RWPE2 (cell line): Measurements from ENCODE around the gene ADNP.
"Not testable (repeated sequence)": the region's sequence is repeated elsewhere in the genome, so short reads cannot be mapped to it uniquely, and the experiment has no call there.

ENCODE experiments used
- ATAC-seq: fragments of 200-7000 bp; cut with Tn5 transposase; 3 replicates; pipeline ENCODE4 v1.9.1; 2021; ENCODE audit warnings: low read depth
- DNase-seq: peaks from one replicate; pipeline ENCODE4 v3.0.0-alpha.2; 2020; ENCODE audit warnings: low spot score
- H3K27ac ChIP-seq: fragments of 450-650 bp; 2 replicates; pipeline ENCODE4 v1.5.1; 2017; ENCODE audit warnings: mild to moderate bottlenecking; ENCODE audit not compliant: poor library complexity, severe bottlenecking
- H3K27me3 ChIP-seq: fragments of 250-450 bp; sonication (Bioruptor Pico); 2 replicates; pipeline ENCODE4 v1.5.1; 2021; ENCODE audit warnings: mild to moderate bottlenecking, moderate library complexity; ENCODE audit not compliant: insufficient read depth, poor library complexity, severe bottlenecking
- H3K36me3 ChIP-seq: fragments of 250-450 bp; sonication (Bioruptor Pico); 2 replicates; pipeline ENCODE4 v1.5.1; 2020; ENCODE audit warnings: low read depth, mild to moderate bottlenecking, moderate library complexity
- H3K4me1 ChIP-seq: fragments of 250-450 bp; sonication (Bioruptor Pico); 2 replicates; pipeline ENCODE4 v1.5.1; 2021; ENCODE audit warnings: mild to moderate bottlenecking, moderate library complexity; ENCODE audit not compliant: insufficient read depth, poor library complexity, severe bottlenecking
- H3K4me3 ChIP-seq: fragments of 250-450 bp; sonication (Bioruptor Pico); 2 replicates; pipeline ENCODE4 v1.5.1; 2021; ENCODE audit warnings: mild to moderate bottlenecking, moderate library complexity; ENCODE audit not compliant: severe bottlenecking
- H3K9me3 ChIP-seq: fragments of 250-450 bp; sonication (Bioruptor Pico); 2 replicates; pipeline ENCODE4 v1.5.1; 2021; ENCODE audit warnings: mild to moderate bottlenecking, moderate library complexity; ENCODE audit not compliant: severe bottlenecking
- TF ChIP-seq, protein P1 (sequence below): fragments of 450-650 bp; IDR thresholded peaks from one replicate; pipeline ENCODE4 v1.5.1; 2017; ENCODE audit warnings: mild to moderate bottlenecking, moderate library complexity; ENCODE audit not compliant: poor library complexity, severe bottlenecking

ADNP gene

DNA sequence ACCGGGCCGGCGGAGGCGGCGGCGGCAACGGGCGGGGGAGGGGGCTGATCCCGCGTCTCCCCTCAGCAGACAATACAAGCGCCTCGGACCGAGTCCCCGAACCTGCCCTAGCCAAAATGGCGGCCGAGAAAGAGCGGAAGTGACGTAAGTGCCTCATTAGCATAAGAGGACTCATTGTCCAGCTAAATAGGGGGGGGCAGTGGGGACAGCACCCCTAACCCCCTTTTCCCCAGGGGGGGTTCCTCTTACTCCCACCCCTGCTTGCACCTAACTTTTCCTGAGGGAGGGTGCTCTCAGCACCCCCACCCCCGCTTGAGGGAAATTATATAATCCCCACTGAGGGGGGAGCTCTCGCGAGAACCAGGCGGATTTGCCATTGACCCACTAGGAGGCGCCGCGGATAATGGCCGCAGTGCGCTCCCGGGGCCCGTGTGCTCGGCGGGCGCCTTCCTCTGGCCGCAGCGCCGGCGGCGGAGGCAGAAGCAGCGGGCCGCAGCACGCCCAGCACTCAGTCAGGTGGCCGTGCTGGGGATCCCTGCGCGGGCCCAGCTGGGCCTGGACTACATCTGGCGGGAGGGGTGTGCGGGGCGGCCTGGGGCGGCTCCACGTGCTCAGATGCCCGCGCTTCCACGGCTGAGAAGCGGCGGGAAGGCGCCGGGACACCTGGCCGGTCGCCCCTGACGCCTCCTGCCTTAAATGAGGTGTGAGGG is at the start of gene ADNP:
Gene ADNP, minus strand, starts transcription at position 132 of the 710 bp plus-strand sequence. CDS start 27,441 bp downstream, outside the sequence.
- peak; percentile 71 for ATAC-seq

DNA sequence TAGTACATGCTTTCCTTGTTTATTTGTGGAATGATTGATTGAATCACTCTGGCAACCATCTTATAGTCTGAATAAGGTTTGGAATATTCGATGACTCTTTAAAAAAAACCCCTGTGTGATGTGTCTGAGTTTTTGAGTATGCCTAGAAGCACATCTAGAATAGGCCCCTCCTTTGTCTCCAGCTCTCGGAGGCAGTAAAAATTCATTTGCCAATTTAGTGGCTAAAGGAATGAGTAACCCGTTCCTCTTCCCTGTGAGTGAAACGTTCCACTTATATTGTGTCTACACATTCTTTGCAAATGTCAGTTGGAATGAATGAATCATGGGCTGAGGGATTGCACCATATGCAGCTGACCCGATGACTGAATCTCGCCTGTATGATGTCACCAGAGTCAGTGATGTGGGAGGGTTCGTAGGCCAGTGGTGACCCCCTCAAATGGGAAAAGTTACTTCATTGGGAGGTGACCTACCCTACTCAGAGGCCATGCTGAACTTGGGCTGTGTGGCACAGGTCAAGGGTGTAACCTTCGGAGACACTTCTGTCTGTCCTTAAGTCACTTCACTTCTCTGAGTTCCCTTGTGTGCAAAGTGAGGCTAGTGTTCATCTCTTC is 48.9 kb upstream of the ADNP start:
- H3K9me3 ChIP-seq: no peaks in the 10 kb centered on the region
- no peaks in the 10 kb centered on the region for H3K36me3 ChIP-seq
- DNase-seq: no peak
- H3K27me3 ChIP-seq: no peaks in the 10 kb centered on the region
- peak; percentile 91 for ATAC-seq
- peaks cover 22% of the 10 kb centered on the region for H3K4me1 ChIP-seq
- no peak overlapping the region for H3K4me3 ChIP-seq
- peak overlapping the region; percentile 83 for H3K27ac ChIP-seq
- TF ChIP-seq, protein P1, sequence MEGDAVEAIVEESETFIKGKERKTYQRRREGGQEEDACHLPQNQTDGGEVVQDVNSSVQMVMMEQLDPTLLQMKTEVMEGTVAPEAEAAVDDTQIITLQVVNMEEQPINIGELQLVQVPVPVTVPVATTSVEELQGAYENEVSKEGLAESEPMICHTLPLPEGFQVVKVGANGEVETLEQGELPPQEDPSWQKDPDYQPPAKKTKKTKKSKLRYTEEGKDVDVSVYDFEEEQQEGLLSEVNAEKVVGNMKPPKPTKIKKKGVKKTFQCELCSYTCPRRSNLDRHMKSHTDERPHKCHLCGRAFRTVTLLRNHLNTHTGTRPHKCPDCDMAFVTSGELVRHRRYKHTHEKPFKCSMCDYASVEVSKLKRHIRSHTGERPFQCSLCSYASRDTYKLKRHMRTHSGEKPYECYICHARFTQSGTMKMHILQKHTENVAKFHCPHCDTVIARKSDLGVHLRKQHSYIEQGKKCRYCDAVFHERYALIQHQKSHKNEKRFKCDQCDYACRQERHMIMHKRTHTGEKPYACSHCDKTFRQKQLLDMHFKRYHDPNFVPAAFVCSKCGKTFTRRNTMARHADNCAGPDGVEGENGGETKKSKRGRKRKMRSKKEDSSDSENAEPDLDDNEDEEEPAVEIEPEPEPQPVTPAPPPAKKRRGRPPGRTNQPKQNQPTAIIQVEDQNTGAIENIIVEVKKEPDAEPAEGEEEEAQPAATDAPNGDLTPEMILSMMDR: no peak

More for the DNA sequence above, at the start of gene ADNP:
- Histone ChIP-seq H3K4me3 (peak within 1 kb of the TSS; percentile 96), H3K27me3 (no peaks in the 10 kb centered on the region), H3K27ac (peak within 1 kb of the TSS; percentile 80), H3K4me1 (peaks cover 28% of the 10 kb centered on the region), H3K36me3 (peaks cover 81% of the 10 kb centered on the region), H3K9me3 (no peaks in the 10 kb centered on the region)
- peak; percentile 95 for DNase-seq
- TF ChIP-seq, protein P1: peak; percentile 99

DNA sequence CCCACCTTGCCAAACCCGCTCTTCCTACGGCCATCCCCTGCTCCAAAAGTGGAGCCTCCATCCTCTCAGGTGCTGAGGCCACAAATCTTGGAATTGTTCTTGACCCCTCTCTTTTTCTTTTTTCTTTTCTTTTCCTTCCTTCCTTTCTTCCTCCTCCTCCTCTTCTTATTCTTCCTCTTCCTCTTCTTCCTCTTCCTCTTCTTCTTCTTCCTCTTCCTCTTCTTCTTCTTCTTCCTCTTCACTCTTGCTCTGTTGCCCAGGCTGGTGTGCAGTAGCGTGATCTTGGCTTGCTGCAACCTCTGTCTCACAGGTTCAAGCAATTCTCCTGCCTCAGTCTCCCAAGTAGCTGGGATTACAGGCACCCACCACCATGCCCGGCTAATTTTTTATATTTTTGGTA is 47.3 kb upstream of the ADNP start:
- peaks cover 22% of the 10 kb centered on the region for H3K4me1 ChIP-seq
- not testable (repeated sequence) for ATAC-seq, H3K27me3 ChIP-seq, H3K9me3 ChIP-seq, H3K27ac ChIP-seq, H3K4me3 ChIP-seq, H3K36me3 ChIP-seq
- peak; percentile 16 for DNase-seq

DNA sequence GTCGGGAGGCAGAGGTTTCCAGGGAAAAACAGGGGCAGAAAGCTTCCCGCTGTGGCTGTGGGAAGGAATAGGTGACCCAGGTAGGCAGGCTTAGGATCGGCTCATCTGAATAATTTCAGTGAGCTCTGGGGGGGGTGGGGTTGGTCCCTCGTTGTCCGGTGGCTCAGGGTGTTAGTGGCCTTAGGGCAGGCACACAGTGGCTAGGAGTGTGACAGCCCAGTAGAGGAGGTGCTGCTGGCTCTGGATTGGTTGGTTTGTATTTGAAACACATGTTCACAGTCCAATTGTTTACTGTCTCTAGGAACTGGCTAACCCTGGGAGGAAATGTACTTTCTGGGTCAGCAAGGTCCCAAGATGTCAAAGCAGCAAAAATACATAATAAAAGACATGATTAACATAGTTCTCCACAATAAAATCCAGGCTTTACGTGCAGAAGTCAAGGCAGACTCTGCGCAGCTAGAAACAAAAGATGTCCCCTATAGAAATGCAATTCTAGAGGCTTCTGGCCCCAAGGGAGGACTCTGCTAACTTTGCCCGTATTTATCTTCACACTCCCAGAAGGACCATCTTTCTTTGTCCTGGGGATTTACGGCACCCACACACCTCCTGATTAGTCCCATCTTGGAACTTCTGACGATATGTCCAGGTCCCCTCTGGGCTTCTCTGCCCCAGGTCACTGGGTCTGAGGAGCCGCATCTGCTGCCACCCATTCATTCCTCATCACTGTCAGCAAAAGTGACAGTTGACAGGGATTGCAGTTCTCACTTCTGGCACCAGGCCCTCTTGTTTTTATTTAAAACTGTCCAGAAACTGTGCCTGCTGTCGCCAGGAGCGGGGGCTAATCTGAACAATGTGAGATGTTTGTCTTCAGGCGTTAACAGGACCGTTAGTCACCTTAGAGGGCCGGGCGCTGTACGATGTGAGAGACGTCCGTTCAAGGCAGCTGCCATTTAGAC is 46.1 kb upstream of the ADNP start:
- H3K4me3 ChIP-seq: no peak overlapping the region
- no peaks in the 10 kb centered on the region for H3K36me3 ChIP-seq
- H3K9me3 ChIP-seq: no peaks in the 10 kb centered on the region
- peaks cover 18% of the 10 kb centered on the region for H3K4me1 ChIP-seq
- TF ChIP-seq, protein P1: no peak
- H3K27ac ChIP-seq: no peak overlapping the region
- H3K27me3 ChIP-seq: no peaks in the 10 kb centered on the region
- DNase-seq: peak; percentile 72
- no peak for ATAC-seq

DNA sequence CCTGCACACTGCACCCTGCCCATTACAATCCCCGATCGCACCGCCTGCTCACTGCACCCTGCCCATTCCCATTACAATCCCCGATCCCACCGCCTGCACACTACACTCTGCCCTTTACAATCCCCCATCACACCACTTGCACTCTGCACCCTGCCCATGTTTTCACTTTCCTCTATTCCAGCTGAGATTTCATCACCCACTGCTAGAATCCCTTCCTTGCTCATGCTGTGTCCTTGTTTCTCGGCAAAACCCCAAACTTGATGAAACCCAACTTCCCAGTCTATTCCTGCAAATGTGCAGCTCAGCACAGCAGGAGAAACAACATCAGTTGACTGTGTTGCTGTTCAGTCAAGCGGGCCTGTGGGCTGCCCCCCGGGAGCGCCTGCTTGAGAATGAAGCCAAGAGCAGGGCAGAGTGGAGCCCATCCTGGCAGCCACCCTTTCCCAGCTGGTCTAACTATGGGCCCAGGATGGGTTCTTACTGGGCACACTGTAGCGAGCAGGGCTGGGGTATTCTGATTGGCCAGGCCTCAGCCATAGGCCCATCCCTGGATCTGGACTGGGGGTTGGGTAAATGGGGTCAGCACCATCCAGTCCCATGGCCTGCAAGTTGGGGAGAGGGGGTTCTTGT is 44.6 kb upstream of the ADNP start:
- TF ChIP-seq, protein P1: no peak
- H3K27me3 ChIP-seq: no peaks in the 10 kb centered on the region
- H3K4me3 ChIP-seq: no peak overlapping the region

More for the DNA sequence above, 44.6 kb upstream of the ADNP start:
- Histone ChIP-seq H3K27ac (no peak overlapping the region), H3K9me3 (no peaks in the 10 kb centered on the region), H3K36me3 (no peaks in the 10 kb centered on the region), H3K4me1 (peaks cover 11% of the 10 kb centered on the region)
- ATAC-seq: no peak
- peak; percentile 69 for DNase-seq
